A549 (cell line): Measurements from ENCODE around the gene HIPK3. TPM values are rescaled to one million over a fixed set of nuclear protein-coding genes. Genes with fewer than 3 reads are reported as not detected.

ENCODE experiments used
- ATAC-seq, 2 experiments: fragments of 200-7000 bp in 1 of 2; fragments of >200 bp in 1 of 2; cut with Nextera tagmentation in 1 of 2; cut with Tn5 transposase in 1 of 2; 3 replicates each; pipeline versions ENCODE4 v1.8.0 to v1.9.1; 2018 to 2020; ENCODE audit warnings: mild to moderate bottlenecking in 1 of 2, moderate library complexity in 1 of 2
- CTCF ChIA-PET: fragments of 300-600 bp; sonication (Branson Sonifier 250); formaldehyde crosslinking; extraction: SDS; loops from one replicate; lab custom pipeline; 2021; ENCODE audit warnings: antibody characterized with exemption, inconsistent platforms; lab: Yijun Ruan, JAX
- POLR2A ChIA-PET: fragments of 350-600 bp; formaldehyde crosslinking; extraction: SDS; loops from one replicate; lab custom pipeline; 2021; ENCODE audit warnings: antibody characterized with exemption, inconsistent platforms; lab: Yijun Ruan, JAX
- DNase-seq, 2 experiments: peaks; one replicate each; pipeline versions ENCODE4 v3.0.0 to v3.0.0-alpha.2; 2011 to 2016; ENCODE audit warnings: low read depth in 1 of 2, low spot score in 1 of 2
- FAIRE-seq: peaks from 2 replicates; lab custom pipeline; 2011; peaks lifted over from hg19 to GRCh38; lab: Jason Lieb, UNC
- H3K27ac ChIP-seq, 2 experiments: fragments of >200 bp; sonication (Bioruptor Twin); formaldehyde crosslinking; 3 replicates each; pipeline ENCODE4 v1.5.1; 2016 to 2017
- H3K4me1 ChIP-seq: fragments of >200 bp; sonication (Bioruptor Twin); formaldehyde crosslinking; 3 replicates; pipeline ENCODE4 v1.6.1; 2016
- H3K4me2 ChIP-seq: fragments of >200 bp; sonication (Bioruptor Twin); formaldehyde crosslinking; 3 replicates; pipeline ENCODE4 v1.6.1; 2016
- H3K4me3 ChIP-seq: fragments of >200 bp; sonication (Bioruptor Twin); formaldehyde crosslinking; 3 replicates; pipeline ENCODE4 v1.5.1; 2016
- H3K9me3 ChIP-seq: fragments of >200 bp; sonication (Bioruptor Twin); formaldehyde crosslinking; 3 replicates; pipeline ENCODE4 v1.6.1; 2016
- ATOH8 ChIP-seq: fragments of 250-450 bp; sonication (Bioruptor Pico); IDR thresholded peaks from 2 replicates; pipeline ENCODE4 v1.5.0; 2020; ENCODE audit warnings: low read depth, mild to moderate bottlenecking, moderate library complexity
- BCL3 ChIP-seq: fragments of >200 bp; sonication (Bioruptor Twin); formaldehyde crosslinking; IDR thresholded peaks from 3 replicates; pipeline ENCODE4 v1.6.1; 2016
- CBX8 ChIP-seq: fragments of 200-600 bp; sonication (generic); IDR thresholded peaks from 2 replicates; pipeline ENCODE4 v1.6.1; 2016
- CEBPB ChIP-seq, 2 experiments: fragments of >200 bp in 1 of 2; sonication (Bioruptor Twin) in 1 of 2; formaldehyde crosslinking in 1 of 2; IDR thresholded peaks; 2 replicates each; pipeline ENCODE4 v1.6.1; 2012 to 2016
- E2F6 ChIP-seq: IDR thresholded peaks from 2 replicates; pipeline ENCODE4 v1.6.1; 2012; ENCODE audit warnings: low read depth, borderline replicate concordance
- EHMT2 ChIP-seq: fragments of 200-600 bp; sonication (generic); IDR thresholded peaks from 2 replicates; pipeline ENCODE4 v1.6.1; 2016; ENCODE audit warnings: antibody characterized with exemption, low read depth, mild to moderate bottlenecking, moderate library complexity
- EP300 ChIP-seq, 2 experiments: fragments of >200 bp; sonication (Bioruptor Twin); formaldehyde crosslinking; IDR thresholded peaks; 2 replicates in 1 of 2; 3 replicates in 1 of 2; pipeline ENCODE4 v1.6.1; 2016 to 2017
- ESRRA ChIP-seq: fragments of 150-350 bp; IDR thresholded peaks from 2 replicates; pipeline ENCODE4 v1.6.1; 2014; ENCODE audit warnings: mild to moderate bottlenecking, low read length, borderline replicate concordance
- FOSB ChIP-seq: fragments of 250-450 bp; sonication (Bioruptor Pico); IDR thresholded peaks from 2 replicates; pipeline ENCODE4 v1.5.0; 2020; ENCODE audit warnings: mild to moderate bottlenecking, moderate library complexity
- GATA3 ChIP-seq: IDR thresholded peaks from 2 replicates; pipeline ENCODE4 v1.6.1; 2012; ENCODE audit warnings: borderline replicate concordance
- HOXA7 ChIP-seq: fragments of 250-450 bp; sonication (Bioruptor Pico); IDR thresholded peaks from 2 replicates; pipeline ENCODE4 v1.5.0; 2020; ENCODE audit warnings: mild to moderate bottlenecking, moderate library complexity
- HOXB13 ChIP-seq: fragments of 250-450 bp; sonication (Bioruptor Pico); IDR thresholded peaks from 2 replicates; pipeline ENCODE4 v1.5.0; 2020; ENCODE audit warnings: low read depth, mild to moderate bottlenecking, moderate library complexity
- HOXB5 ChIP-seq: fragments of 250-450 bp; sonication (Bioruptor Pico); IDR thresholded peaks from 2 replicates; pipeline ENCODE4 v1.5.0; 2020; ENCODE audit warnings: mild to moderate bottlenecking, moderate library complexity
- JUN ChIP-seq, 2 experiments: fragments of >200 bp; sonication (Bioruptor Twin); formaldehyde crosslinking; IDR thresholded peaks; 2 replicates in 1 of 2; 3 replicates in 1 of 2; pipeline ENCODE4 v1.6.1; 2016 to 2017
- JUNB ChIP-seq: fragments of >200 bp; sonication (Bioruptor Twin); formaldehyde crosslinking; IDR thresholded peaks from 2 replicates; pipeline ENCODE4 v1.6.1; 2016
- KDM5A ChIP-seq: fragments of 200-600 bp; sonication (generic); IDR thresholded peaks from 2 replicates; pipeline ENCODE4 v1.6.1; 2016; ENCODE audit warnings: antibody characterized with exemption, mild to moderate bottlenecking
- MAX ChIP-seq: IDR thresholded peaks from 2 replicates; pipeline ENCODE4 v1.6.1; 2012
- MAZ ChIP-seq: fragments of 150-350 bp; IDR thresholded peaks from 2 replicates; pipeline ENCODE4 v1.6.1; 2014; ENCODE audit warnings: antibody characterized with exemption, low read depth, low read length, borderline replicate concordance
- MYC ChIP-seq: IDR thresholded peaks from 2 replicates; pipeline ENCODE4 v1.6.1; 2012; ENCODE audit warnings: mild to moderate bottlenecking, inconsistent platforms, low read length, improper control_type of control experiment, borderline replicate concordance
- PBX3 ChIP-seq: IDR thresholded peaks from 2 replicates; pipeline ENCODE4 v1.6.1; 2012
- PHF8 ChIP-seq: fragments of 200-600 bp; sonication (generic); IDR thresholded peaks from 2 replicates; pipeline ENCODE4 v1.6.1; 2016; ENCODE audit warnings: low read depth, mild to moderate bottlenecking, antibody characterized with exemption, moderate library complexity, borderline replicate concordance
- POLR2A ChIP-seq: IDR thresholded peaks from 2 replicates; pipeline ENCODE4 v1.6.1; 2012; ENCODE audit warnings: mild to moderate bottlenecking, low read length
- RAD21 ChIP-seq, 2 experiments: fragments of >200 bp in 1 of 2; sonication (Bioruptor Twin) in 1 of 2; formaldehyde crosslinking in 1 of 2; IDR thresholded peaks in 1 of 2; conservative IDR thresholded peaks in 1 of 2; 2 replicates in 1 of 2; 3 replicates in 1 of 2; pipeline ENCODE4 v1.6.1; 2012 to 2018; ENCODE audit warnings: inconsistent platforms in 1 of 2
- RARB ChIP-seq: fragments of 250-450 bp; sonication (Bioruptor Pico); IDR thresholded peaks from 2 replicates; pipeline ENCODE4 v1.8.0; 2021; ENCODE audit warnings: mild to moderate bottlenecking, moderate library complexity
- RCOR1 ChIP-seq: fragments of 150-350 bp; IDR thresholded peaks from 2 replicates; pipeline ENCODE4 v1.6.1; 2014; ENCODE audit warnings: antibody characterized with exemption, low read length, low read depth
- RNF2 ChIP-seq: fragments of 200-600 bp; sonication (generic); IDR thresholded peaks from 2 replicates; pipeline ENCODE4 v1.6.1; 2016; ENCODE audit warnings: low read depth, mild to moderate bottlenecking, antibody characterized with exemption, moderate library complexity, borderline replicate concordance
- ZC3H11A ChIP-seq: fragments of 450-650 bp; IDR thresholded peaks from 2 replicates; pipeline ENCODE4 v1.6.1; 2014; ENCODE audit warnings: antibody characterized with exemption, mild to moderate bottlenecking
- ZNF302 ChIP-seq: fragments of 250-450 bp; sonication (Bioruptor Pico); IDR thresholded peaks from 2 replicates; pipeline ENCODE4 v1.9.0; 2021; ENCODE audit warnings: inconsistent platforms, mild to moderate bottlenecking, moderate library complexity
- ZSCAN20 ChIP-seq: fragments of 250-450 bp; sonication (Bioruptor Pico); IDR thresholded peaks from 2 replicates; pipeline ENCODE4 v1.8.0; 2022; ENCODE audit warnings: mild to moderate bottlenecking, moderate library complexity
- WGBS: methylation state at CpG from one replicate; pipeline ENCODE4 v1.1.6; 2017; ENCODE audit errors: missing lambda C conversion rate; 5-methylcytosine and 5-hydroxymethylcytosine counted together
- polyA plus RNA-seq, 4 experiments: library from polyadenylated mRNA; depleted of rRNA in 3 of 4; stranded (reverse); fragments of >200 nt; fragmentation: RNase III in 1 of 4; extraction: RNeasy Plus Mini Kit Qiagen cat#74134 plus additional on column Dnase treatment in 1 of 4; gene quantifications; 2 replicates in 3 of 4; 3 replicates in 1 of 4; pipeline ENCODE4 v1.2.3, GENCODE V29; 2011 to 2017

HIPK3 gene
- polyA plus RNA-seq, 2 of the 4 experiments (the other 2 are of a cell fraction), result 15.1 to 31.6 TPM

- TF ChIP-seq EHMT2, result no peak
- no peak for TF ChIP-seq ESRRA
Measured at GRCh38 chr11:33310720-33311500, 53.7 kb downstream of the HIPK3 start (continued).

GRCh38 chr11:33311680-33312079 is 54.5 kb downstream of the HIPK3 start:
- H3K4me1 ChIP-seq, result peaks cover 10% of the 10 kb centered on the region; the same call in 2 of the 3 replicates

GRCh38 chr11:33315822-33316221 is 58.6 kb downstream of the HIPK3 start:
- TF ChIP-seq ZC3H11A (no peak), EHMT2 (no peak), BCL3 (no peak), ATOH8 (CRISPR knock-in tag) (no peak), MYC (no peak), JUN (IDR thresholded peaks at IDR 0.05) (no peak), PBX3 (no peak), EP300 (IDR thresholded peaks at IDR 0.05) (no peak), ZSCAN20 (CRISPR knock-in tag) (no peak), HOXB5 (CRISPR knock-in tag) (no peak), MAZ (no peak), RCOR1 (no peak), KDM5A (no peak), FOSB (CRISPR knock-in tag) (no peak), RAD21 (conservative IDR thresholded peaks at IDR 0.05 in 1 of 2, IDR thresholded peaks at IDR 0.05 in 1 of 2) (no peak), JUNB (no peak), CBX8 (no peak)
- no peak overlapping the region for H3K27ac ChIP-seq
- peaks cover 10% of the 10 kb centered on the region; the same call in 2 of the 3 replicates for H3K4me1 ChIP-seq
- H3K9me3 ChIP-seq, result no peaks in the 10 kb centered on the region
- H3K4me2 ChIP-seq, result no peak overlapping the region
- POLR2A ChIA-PET, result no interaction called here
- FAIRE-seq (no peak), DNase-seq (no peak), ATAC-seq (no peak)
- 95% methylated on average over 3 of the region's 3 CpGs for WGBS
- H3K4me3 ChIP-seq, result no peak overlapping the region
- CTCF ChIA-PET, result interaction anchor here (1.4 to 1.8 kb wide), 4 partner anchors 12 to 372 kb away, joined by 3 to 6 read pairs (median 4); no protein-coding TSS in a partner anchor

More at GRCh38 chr11:33311680-33312079, 54.5 kb downstream of the HIPK3 start:
- no peak for FAIRE-seq
- TF ChIP-seq RARB (CRISPR knock-in tag), result no peak
- no peak for TF ChIP-seq MAX
- no peak for TF ChIP-seq PHF8
- no peak for TF ChIP-seq HOXB5 (CRISPR knock-in tag)
- TF ChIP-seq POLR2A, result no peak
- TF ChIP-seq ZNF302 (CRISPR knock-in tag), result no peak
- no peak for TF ChIP-seq CEBPB (IDR thresholded peaks at IDR 0.05)
- no peak for TF ChIP-seq HOXB13
- no peak for TF ChIP-seq FOSB (CRISPR knock-in tag)
- no peak for TF ChIP-seq E2F6
- TF ChIP-seq JUN (IDR thresholded peaks at IDR 0.05), result no peak
- no peak for TF ChIP-seq RCOR1
- no peak for TF ChIP-seq CBX8
- no peak for TF ChIP-seq EP300 (IDR thresholded peaks at IDR 0.05)
- TF ChIP-seq RAD21 (conservative IDR thresholded peaks at IDR 0.05 in 1 of 2, IDR thresholded peaks at IDR 0.05 in 1 of 2), result no peak
- no peak for TF ChIP-seq RNF2
- no peak for TF ChIP-seq GATA3
- TF ChIP-seq HOXA7 (CRISPR knock-in tag), result no peak
- 67% methylated on average over 3 of the region's 3 CpGs for WGBS
- CTCF ChIA-PET, result interaction anchor here (0.6 to 0.7 kb wide), 2 partner anchors 19 to 313 kb away, joined by 3 read pairs; no protein-coding TSS in a partner anchor
- H3K4me2 ChIP-seq, result no peak overlapping the region
- POLR2A ChIA-PET, result no interaction called here
- no peaks in the 10 kb centered on the region for H3K9me3 ChIP-seq
- H3K27ac ChIP-seq, result no peak overlapping the region
- ATAC-seq, result no peak
- no peak for DNase-seq
- no peak overlapping the region for H3K4me3 ChIP-seq
